ENCODE results near the gene ZNFX1.

ZNFX1 gene

DNA sequence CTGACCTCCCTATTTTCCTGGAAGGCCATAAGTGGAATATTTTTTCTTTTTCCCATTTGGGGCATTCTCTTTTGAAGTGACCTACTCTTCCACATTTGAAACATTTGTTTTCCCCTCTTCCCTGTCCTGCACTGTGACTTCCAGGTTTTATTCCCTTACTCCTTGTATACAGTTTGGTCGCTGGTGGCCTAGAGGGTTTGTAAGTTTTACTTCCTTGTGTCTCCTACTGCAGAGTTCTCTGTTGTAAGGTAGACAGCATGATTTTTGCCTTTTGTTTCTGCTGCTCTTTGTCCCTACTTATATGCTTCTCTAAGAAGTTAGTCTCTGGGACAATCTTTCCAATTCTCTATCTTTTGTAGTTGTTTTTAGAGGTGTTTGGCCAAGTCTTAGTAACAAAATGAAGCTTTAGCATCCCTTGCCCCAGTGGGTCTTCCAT is 7.4 kb upstream of the ZNFX1 start:
- Histone ChIP-seq H4K20me1 (ENCODE audit: insufficient read depth, low read length) (peaks cover 100% of the 10 kb centered on the region), H3K9ac (ENCODE audit: low read length) (no peak overlapping the region), H3K27ac (ENCODE audit: low read length) (no peak overlapping the region)

DNA sequence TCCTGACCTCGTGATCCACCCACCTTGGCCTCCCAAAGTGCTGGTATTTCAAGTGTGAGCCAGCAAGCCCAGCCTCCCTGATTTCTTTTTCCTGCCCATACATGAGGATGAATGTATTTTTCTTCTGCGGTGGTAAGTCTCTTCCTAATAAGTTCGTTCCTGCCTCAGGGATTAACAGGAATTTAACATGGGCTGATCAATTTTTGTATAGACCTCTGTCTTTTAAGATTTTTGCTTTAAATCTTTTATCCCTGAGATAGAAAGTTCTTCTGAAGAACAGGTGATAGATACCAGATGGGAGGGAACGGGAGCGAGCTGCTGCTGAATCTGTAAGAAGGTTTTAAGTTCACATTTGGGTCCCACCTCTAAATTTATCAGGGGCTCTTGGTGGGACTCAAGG is 7.0 kb upstream of the ZNFX1 start:
- H3K9me3 ChIP-seq (ENCODE audit: insufficient read depth, low read length), result peaks cover 70% of the 10 kb centered on the region
- H3K79me2 ChIP-seq (ENCODE audit: low read length), result peaks cover 96% of the 10 kb centered on the region
- peak overlapping the region; percentile 2 for H3K4me2 ChIP-seq (ENCODE audit: low read length)
- TF ChIP-seq CTCF (IDR thresholded peaks at IDR 0.05; ENCODE audit: low read depth, low read length) (no peak), EZH2phosphoT487 (IDR thresholded peaks at IDR 0.05; ENCODE audit: low read depth) (no peak)
- H3K4me1 ChIP-seq (ENCODE audit: low read length), result peaks cover 78% of the 10 kb centered on the region
- H3K27ac ChIP-seq (ENCODE audit: low read length), result no peak overlapping the region
- peaks cover 100% of the 10 kb centered on the region for H4K20me1 ChIP-seq (ENCODE audit: insufficient read depth, low read length)
- H3K4me3 ChIP-seq (ENCODE audit: low read length), result peak overlapping the region; percentile 6; the same call in 1 of the 2 replicates
- H3K36me3 ChIP-seq (replicated peaks; ENCODE audit: low read depth, low read length), result peaks cover 99% of the 10 kb centered on the region
- H3K9ac ChIP-seq (ENCODE audit: low read length), result no peak overlapping the region
- H2AFZ ChIP-seq (ENCODE audit: low read depth, low read length), result no peak overlapping the region
- no peaks in the 10 kb centered on the region for H3K27me3 ChIP-seq (ENCODE audit: low read depth, low read length)

More for the DNA sequence above, 7.4 kb upstream of the ZNFX1 start:
- Histone ChIP-seq H3K79me2 (ENCODE audit: low read length) (peaks cover 91% of the 10 kb centered on the region), H3K4me1 (ENCODE audit: low read length) (peaks cover 78% of the 10 kb centered on the region), H3K4me2 (ENCODE audit: low read length) (peak overlapping the region; percentile 2), H3K9me3 (ENCODE audit: insufficient read depth, low read length) (peaks cover 66% of the 10 kb centered on the region), H3K36me3 (replicated peaks; ENCODE audit: low read depth, low read length) (peaks cover 99% of the 10 kb centered on the region), H2AFZ (ENCODE audit: low read depth, low read length) (no peak overlapping the region), H3K4me3 (ENCODE audit: low read length) (peak overlapping the region; percentile 6; the same call in 1 of the 2 replicates), H3K27me3 (ENCODE audit: low read depth, low read length) (no peaks in the 10 kb centered on the region)
- TF ChIP-seq EZH2phosphoT487 (IDR thresholded peaks at IDR 0.05; ENCODE audit: low read depth) (no peak), CTCF (IDR thresholded peaks at IDR 0.05; ENCODE audit: low read depth, low read length) (no peak)

DNA sequence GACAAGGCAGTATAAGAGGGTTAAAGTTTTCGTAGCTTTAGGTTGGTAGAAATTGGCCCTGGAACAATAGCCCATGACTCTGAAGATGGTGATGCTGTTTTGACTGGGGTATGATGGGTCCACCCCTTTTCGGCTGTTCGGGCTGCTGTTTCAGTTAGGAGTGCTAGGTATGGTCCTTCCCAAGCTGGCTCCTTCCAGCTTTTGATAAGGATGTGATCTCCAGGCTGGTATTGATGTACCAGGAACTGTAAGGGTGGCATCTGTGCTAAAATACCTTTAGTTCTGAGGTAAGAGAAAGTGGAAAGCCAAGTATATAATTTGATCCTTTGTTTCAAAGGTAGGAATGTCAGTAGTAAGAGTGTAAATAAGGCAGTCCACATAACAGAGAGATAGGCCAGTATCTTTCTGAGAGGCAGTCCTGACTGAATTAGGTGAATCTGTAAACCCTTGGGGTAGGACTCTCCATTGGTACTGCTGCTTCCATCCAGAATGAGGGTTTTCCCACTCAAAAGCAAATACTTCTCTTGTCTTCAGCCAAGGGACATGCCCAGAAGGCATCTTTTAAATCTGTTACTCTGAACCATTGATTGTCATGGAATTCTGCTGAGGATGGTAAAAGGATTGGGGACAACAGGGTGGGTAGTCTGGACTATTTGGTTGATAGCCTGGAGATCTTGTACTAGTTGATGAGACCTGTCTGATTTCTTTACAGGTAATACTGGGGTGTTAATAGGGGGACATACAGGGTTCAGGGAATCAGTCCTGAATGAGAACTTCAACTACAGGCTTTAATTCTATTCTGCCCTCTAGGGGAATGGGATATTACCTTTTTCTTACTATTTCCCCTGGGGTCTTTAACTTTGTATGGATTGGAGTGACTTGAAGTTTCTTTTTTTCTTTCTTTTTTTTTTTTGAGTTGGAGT is 6.1 kb upstream of the ZNFX1 start:
- H3K9ac ChIP-seq (ENCODE audit: low read length), result no peak overlapping the region
- H3K79me2 ChIP-seq (ENCODE audit: low read length), result peaks cover 100% of the 10 kb centered on the region
- peak overlapping the region; percentile 89 for H3K4me2 ChIP-seq (ENCODE audit: low read length)
- H3K4me1 ChIP-seq (ENCODE audit: low read length), result peaks cover 76% of the 10 kb centered on the region
- H3K36me3 ChIP-seq (replicated peaks; ENCODE audit: low read depth, low read length), result peaks cover 100% of the 10 kb centered on the region
- peak overlapping the region; percentile 85; the same call in 1 of the 2 replicates for H3K27ac ChIP-seq (ENCODE audit: low read length)
- H2AFZ ChIP-seq (ENCODE audit: low read depth, low read length), result no peak overlapping the region
- H3K9me3 ChIP-seq (ENCODE audit: insufficient read depth, low read length), result peaks cover 77% of the 10 kb centered on the region
- H4K20me1 ChIP-seq (ENCODE audit: insufficient read depth, low read length), result peaks cover 95% of the 10 kb centered on the region
- TF ChIP-seq CTCF (IDR thresholded peaks at IDR 0.05; ENCODE audit: low read depth, low read length), result no peak
- no peak for TF ChIP-seq EZH2phosphoT487 (IDR thresholded peaks at IDR 0.05; ENCODE audit: low read depth)
- no peaks in the 10 kb centered on the region for H3K27me3 ChIP-seq (ENCODE audit: low read depth, low read length)
- peak overlapping the region; percentile 82 for H3K4me3 ChIP-seq (ENCODE audit: low read length)

DNA sequence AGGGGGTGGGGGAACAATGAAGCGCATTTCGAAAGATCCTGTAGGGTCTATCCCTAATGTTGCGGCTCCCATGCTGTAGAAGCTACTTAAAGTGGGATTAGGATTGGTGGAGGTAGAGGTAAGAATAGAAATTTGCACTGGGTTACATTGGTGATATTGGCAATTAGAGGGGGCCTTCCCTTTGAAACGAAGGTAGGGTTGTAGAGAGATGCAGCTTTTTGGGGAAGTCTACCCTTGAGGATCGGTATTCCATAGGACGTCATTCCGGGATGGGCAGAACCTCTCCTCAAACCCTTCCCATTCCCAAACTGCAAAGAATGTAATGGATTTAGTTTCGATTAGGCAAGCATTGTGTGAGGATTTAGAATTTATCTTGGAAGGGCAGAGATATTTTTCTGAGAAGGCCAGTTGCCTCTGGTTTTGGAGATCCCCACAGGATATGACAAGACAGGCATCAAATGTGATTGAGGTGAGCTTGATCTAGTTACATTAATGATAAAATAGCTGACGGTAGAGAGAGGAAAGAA is 5.4 kb upstream of the ZNFX1 start:
- Histone ChIP-seq H3K9me3 (ENCODE audit: insufficient read depth, low read length) (peaks cover 78% of the 10 kb centered on the region), H2AFZ (ENCODE audit: low read depth, low read length) (no peak overlapping the region), H3K27me3 (ENCODE audit: low read depth, low read length) (no peaks in the 10 kb centered on the region), H3K79me2 (ENCODE audit: low read length) (peaks cover 99% of the 10 kb centered on the region), H3K4me2 (ENCODE audit: low read length) (peak overlapping the region; percentile 89), H3K27ac (ENCODE audit: low read length) (peak overlapping the region; percentile 85), H4K20me1 (ENCODE audit: insufficient read depth, low read length) (peaks cover 88% of the 10 kb centered on the region), H3K36me3 (replicated peaks; ENCODE audit: low read depth, low read length) (peaks cover 98% of the 10 kb centered on the region), H3K9ac (ENCODE audit: low read length) (no peak overlapping the region), H3K4me3 (ENCODE audit: low read length) (peak overlapping the region; percentile 82), H3K4me1 (ENCODE audit: low read length) (peaks cover 70% of the 10 kb centered on the region)
- no peak for TF ChIP-seq CTCF (IDR thresholded peaks at IDR 0.05; ENCODE audit: low read depth, low read length)
- no peak for TF ChIP-seq EZH2phosphoT487 (IDR thresholded peaks at IDR 0.05; ENCODE audit: low read depth)
